CD4-positive, CD25-positive, alpha-beta regulatory T cell (primary cell): ENCODE results near the gene ABHD12. TPM values are rescaled to one million over a fixed set of nuclear protein-coding genes. Genes with fewer than 3 reads are reported as not detected.
"Not testable (repeated sequence)": the region's sequence is repeated elsewhere in the genome, so short reads cannot be mapped to it uniquely, and the experiment has no call there.

ENCODE experiments used
- ATAC-seq, 2 donors: fragments of 150-1000 bp; cut with Tn5 transposase; one replicate each; pipeline ENCODE4 v1.10.0; 2021; ENCODE audit warnings: low read depth in 2 of 2, moderate number of reproducible peaks in 2 of 2, moderate library complexity in 1 of 2
- DNase-seq, 3 donors: peaks; one replicate each; pipeline versions ENCODE4 v3.0.0 to v3.0.0-alpha.2; 2012 to 2022; ENCODE audit warnings: mixed read lengths in 1 of 3
- H3K27ac ChIP-seq: one replicate; pipeline ENCODE4 v1.7.0; 2013; ENCODE audit warnings: mild to moderate bottlenecking, low read length; ENCODE audit not compliant: insufficient read depth, poor library complexity, severe bottlenecking
- H3K27me3 ChIP-seq: one replicate; pipeline ENCODE4 v1.7.0; 2013; ENCODE audit warnings: low read length; ENCODE audit not compliant: control insufficient read depth, insufficient read depth
- H3K36me3 ChIP-seq: one replicate; pipeline ENCODE4 v1.7.0; 2013; ENCODE audit warnings: mild to moderate bottlenecking, low read length, moderate library complexity; ENCODE audit not compliant: control insufficient read depth, insufficient read depth
- H3K4me1 ChIP-seq: 2 replicates; pipeline ENCODE4 v1.7.0; 2013; ENCODE audit warnings: mild to moderate bottlenecking, low read length; ENCODE audit not compliant: insufficient read depth, control insufficient read depth, poor library complexity, severe bottlenecking
- H3K4me3 ChIP-seq: one replicate; pipeline ENCODE4 v1.7.0; 2013; ENCODE audit warnings: low read depth, mild to moderate bottlenecking, low read length, moderate library complexity
- H3K9me3 ChIP-seq, 2 experiments: 1 replicate in 1 of 2; 2 replicates in 1 of 2; pipeline ENCODE4 v1.7.0; 2013; ENCODE audit warnings: low read length in 2 of 2, mild to moderate bottlenecking in 1 of 2, moderate library complexity in 1 of 2; ENCODE audit not compliant: control insufficient read depth in 2 of 2
- H3K27ac Mint-ChIP-seq, 3 donors: one replicate each; pipeline ENCODE4 v1.8.0; 2020 to 2022; ENCODE audit warnings: mild to moderate bottlenecking in 3 of 3, mixed read lengths in 3 of 3, moderate library complexity in 2 of 3
- H3K27me3 Mint-ChIP-seq: one replicate; pipeline ENCODE4 v1.8.0; 2022; ENCODE audit warnings: mild to moderate bottlenecking, mixed read lengths
- H3K36me3 Mint-ChIP-seq: one replicate; pipeline ENCODE4 v1.8.0; 2020; ENCODE audit warnings: mixed read lengths
- H3K4me1 Mint-ChIP-seq, 4 donors: one replicate each; pipeline ENCODE4 v1.8.0; 2020 to 2022; ENCODE audit warnings: mixed read lengths in 4 of 4, mild to moderate bottlenecking in 1 of 4
- H3K4me3 Mint-ChIP-seq, 4 donors: one replicate each; pipeline ENCODE4 v1.8.0; 2020 to 2022; ENCODE audit warnings: mild to moderate bottlenecking in 4 of 4, mixed read lengths in 4 of 4, moderate library complexity in 3 of 4
- H3K9me3 Mint-ChIP-seq, 7 donors: one replicate each; pipeline ENCODE4 v1.8.0; 2020 to 2022; ENCODE audit warnings: mixed read lengths in 7 of 7, mild to moderate bottlenecking in 3 of 7, moderate library complexity in 2 of 7
- polyA plus RNA-seq, 4 donors: library from polyadenylated mRNA; unstranded; fragments of 300-500 nt; fragmentation: Illumina TruSeq; gene quantifications; one replicate each; pipeline ENCODE4 v1.2.3, GENCODE V29; 2021
- total RNA-seq: library from RNA; stranded (reverse); gene quantifications from one replicate; pipeline ENCODE4 v1.2.3, GENCODE V29; 2022

ABHD12 gene
- total and polyA plus RNA-seq, 5 donors from 2014 or later = 26.8 to 44.1 (median 27.9) TPM

- DNase-seq (no peak), ATAC-seq (no peak)
- H3K27me3 Mint-ChIP-seq = no peaks in the 10 kb centered on the region
- peaks cover 0 to 10% (median 4%) of the 10 kb centered on the region in 4 donors for H3K4me1 Mint-ChIP-seq
- no peaks in the 10 kb centered on the region for H3K4me1 ChIP-seq
- peaks cover 37% of the 10 kb centered on the region for H3K36me3 Mint-ChIP-seq
- H3K27ac ChIP-seq = no peak overlapping the region
- H3K9me3 ChIP-seq = no peaks in the 10 kb centered on the region
- H3K9me3 Mint-ChIP-seq = no peaks in the 10 kb centered on the region
- H3K36me3 ChIP-seq = peaks cover 50% of the 10 kb centered on the region
- H3K4me3 Mint-ChIP-seq = no peak overlapping the region
- H3K4me3 ChIP-seq = no peak overlapping the region
- no peaks in the 10 kb centered on the region for H3K27me3 ChIP-seq
- H3K27ac Mint-ChIP-seq = no peak overlapping the region
Observed at GRCh38 chr20:25271486-25272222, 119.0 kb downstream of the ABHD12 start.

DNA sequence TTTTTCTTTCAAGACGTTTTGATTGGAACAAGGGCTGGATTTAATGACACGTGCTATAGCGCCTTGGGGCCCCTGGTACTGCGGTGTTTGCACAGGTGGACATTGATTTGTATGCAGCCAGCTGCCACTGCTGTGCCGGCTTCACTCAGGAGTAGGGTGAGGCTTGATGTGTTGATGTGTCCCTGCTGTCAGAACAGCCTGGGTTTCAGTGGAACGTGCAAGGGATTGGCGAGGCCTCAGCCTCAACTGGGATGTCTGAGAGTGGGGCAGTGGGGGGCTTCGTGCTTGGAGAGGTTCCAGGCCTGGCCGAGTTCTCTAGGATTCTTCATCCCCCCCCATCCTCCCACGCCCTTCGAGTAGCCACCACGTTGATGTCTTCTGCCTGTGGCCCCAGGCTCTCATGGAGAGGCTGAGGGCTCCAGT, 119.8 kb downstream of the ABHD12 start:
- Histone ChIP-seq H3K4me1 (no peaks in the 10 kb centered on the region), H3K36me3 (peaks cover 50% of the 10 kb centered on the region), H3K27ac (no peak overlapping the region), H3K4me3 (no peak overlapping the region), H3K27me3 (no peaks in the 10 kb centered on the region), H3K9me3 (no peaks in the 10 kb centered on the region)
- Mint-ChIP-seq H3K27me3 (no peaks in the 10 kb centered on the region), H3K9me3 (no peaks in the 10 kb centered on the region), H3K36me3 (peaks cover 37% of the 10 kb centered on the region), H3K4me1 (peaks cover 0 to 13% (median 8%) of the 10 kb centered on the region in 4 donors), H3K27ac (peak overlapping the region in 1 of 3 donors; percentile 51), H3K4me3 (no peak overlapping the region)
- DNase-seq = no peak
- ATAC-seq = no peak

DNA sequence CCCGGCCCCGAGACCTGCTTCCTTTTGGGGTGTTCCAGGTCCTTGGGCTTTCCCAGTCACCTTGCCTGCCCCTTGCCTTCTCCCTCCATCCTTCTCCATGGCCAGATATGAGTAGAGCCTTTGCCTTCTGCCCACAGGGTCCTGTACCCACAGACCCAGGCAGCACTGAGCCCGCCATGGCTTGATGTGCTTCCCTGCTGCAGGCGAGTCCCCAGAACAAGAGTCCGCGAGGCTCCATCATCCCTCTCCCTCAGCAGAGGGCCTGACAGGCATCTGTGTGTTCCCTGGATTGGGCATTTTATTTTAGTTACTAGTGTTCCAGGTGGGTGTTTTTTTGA, 120.8 kb downstream of the ABHD12 start:
- no peak for ATAC-seq
- H3K36me3 Mint-ChIP-seq = peaks cover 32% of the 10 kb centered on the region
- peaks cover 0 to 13% (median 8%) of the 10 kb centered on the region in 4 donors for H3K4me1 Mint-ChIP-seq
- no peak overlapping the region for H3K4me3 Mint-ChIP-seq
- Histone ChIP-seq H3K36me3 (peaks cover 41% of the 10 kb centered on the region), H3K4me3 (no peak overlapping the region), H3K27me3 (no peaks in the 10 kb centered on the region), H3K9me3 (no peaks in the 10 kb centered on the region), H3K4me1 (no peaks in the 10 kb centered on the region), H3K27ac (no peak overlapping the region)
- H3K27ac Mint-ChIP-seq = peak overlapping the region in 1 of 3 donors; percentile 72
- no peaks in the 10 kb centered on the region for H3K27me3 Mint-ChIP-seq
- no peaks in the 10 kb centered on the region for H3K9me3 Mint-ChIP-seq
- no peak for DNase-seq

DNA sequence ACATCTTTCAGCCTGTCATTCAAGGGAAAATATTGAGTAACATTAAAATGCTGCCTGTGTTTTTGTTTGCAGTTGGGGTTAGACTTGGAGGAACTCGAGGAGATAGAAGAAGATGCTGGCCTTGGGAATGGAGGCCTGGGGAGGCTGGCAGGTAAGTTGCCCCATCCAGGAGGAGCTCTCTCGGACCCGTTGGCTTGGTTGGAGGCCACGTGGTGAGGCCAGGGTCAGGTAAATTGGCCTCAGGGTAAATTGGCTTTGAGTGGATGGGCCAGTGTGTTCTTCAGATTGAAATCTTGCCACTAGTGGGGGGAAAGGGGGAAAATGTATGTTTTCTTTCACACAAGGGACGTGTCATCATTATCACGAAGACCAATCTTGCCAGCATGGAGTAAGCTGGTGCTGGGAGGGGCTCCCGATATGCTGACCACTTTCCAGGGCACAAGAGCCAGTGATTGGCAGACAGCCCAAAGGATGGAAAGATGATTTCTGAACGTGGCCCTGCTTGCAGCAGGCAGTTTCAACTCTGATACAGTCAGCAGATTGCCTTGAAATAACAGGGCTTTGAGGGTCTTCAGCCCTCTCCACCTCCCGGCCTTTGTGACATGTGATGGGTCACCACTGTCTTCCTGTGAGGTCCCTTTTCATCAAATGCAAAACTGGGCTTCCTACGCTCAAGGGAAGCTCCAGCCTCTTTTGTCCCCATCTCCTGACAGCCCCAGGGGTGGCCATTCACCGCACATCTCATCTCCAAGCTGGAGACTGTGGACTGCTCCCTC, 121.4 kb downstream of the ABHD12 start:
- no peak overlapping the region for H3K27ac ChIP-seq
- no peaks in the 10 kb centered on the region for H3K27me3 ChIP-seq
- Mint-ChIP-seq H3K27ac (peak overlapping the region in 2 of 3 donors; percentile 5 to 72), H3K9me3 (no peaks in the 10 kb centered on the region), H3K27me3 (no peaks in the 10 kb centered on the region), H3K36me3 (peaks cover 37% of the 10 kb centered on the region), H3K4me3 (no peak overlapping the region), H3K4me1 (peaks cover 0 to 13% (median 8%) of the 10 kb centered on the region in 4 donors)
- peaks cover 37% of the 10 kb centered on the region for H3K36me3 ChIP-seq
- no peak overlapping the region for H3K4me3 ChIP-seq
- DNase-seq = no peak
- H3K4me1 ChIP-seq = no peaks in the 10 kb centered on the region
- H3K9me3 ChIP-seq = no peaks in the 10 kb centered on the region
- no peak for ATAC-seq

DNA sequence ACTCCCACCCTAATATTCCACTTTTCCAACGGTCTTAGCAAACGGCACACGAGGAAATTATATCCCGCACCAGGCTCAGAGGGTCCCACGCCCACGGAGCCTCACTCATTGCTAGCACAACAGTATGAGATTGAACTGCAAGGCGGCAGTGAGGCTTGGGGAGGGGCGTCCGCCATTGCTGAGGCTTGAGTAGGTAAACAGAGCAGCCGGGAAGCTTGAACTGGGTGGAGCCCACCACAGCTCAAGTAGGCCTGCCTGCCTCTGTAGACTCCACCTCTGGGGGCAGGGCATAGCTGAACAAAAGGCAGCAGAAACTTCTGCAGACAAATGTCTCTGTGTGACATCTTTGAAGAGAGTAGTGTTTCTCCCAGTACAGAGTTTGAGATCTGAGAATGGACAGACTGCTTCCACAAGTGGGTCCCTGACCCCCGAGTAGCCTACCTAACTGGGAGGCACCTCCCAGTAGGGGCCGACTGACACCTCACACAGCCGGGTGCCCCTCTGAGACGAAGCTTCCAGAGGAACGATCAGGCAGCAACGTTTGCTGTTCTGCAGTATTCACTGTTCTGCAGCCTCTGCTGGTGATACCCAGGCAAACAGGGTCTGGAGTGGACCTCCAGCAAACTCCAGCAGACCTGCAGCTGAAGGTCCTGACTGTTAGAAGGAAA, 129.7 kb downstream of the ABHD12 start:
- peak in 2 of 3 donors; percentile 50 to 52 for DNase-seq
- H3K36me3 Mint-ChIP-seq = peaks cover 33% of the 10 kb centered on the region
- H3K27me3 Mint-ChIP-seq, ATAC-seq, H3K27me3 ChIP-seq, H3K9me3 ChIP-seq, H3K4me3 ChIP-seq, H3K9me3 Mint-ChIP-seq: not testable (repeated sequence)
- H3K4me1 Mint-ChIP-seq = peaks cover 1 to 68% (median 18%) of the 10 kb centered on the region in 4 donors
- H3K27ac Mint-ChIP-seq = peak overlapping the region; percentile 75 to 95 (median 80)
- peaks cover 12% of the 10 kb centered on the region for H3K4me1 ChIP-seq
- H3K27ac ChIP-seq = peak overlapping the region; percentile 14
- H3K4me3 Mint-ChIP-seq = peak overlapping the region in 3 of 4 donors; percentile 43 to 65 (median 48)
- peaks cover 12% of the 10 kb centered on the region for H3K36me3 ChIP-seq

DNA sequence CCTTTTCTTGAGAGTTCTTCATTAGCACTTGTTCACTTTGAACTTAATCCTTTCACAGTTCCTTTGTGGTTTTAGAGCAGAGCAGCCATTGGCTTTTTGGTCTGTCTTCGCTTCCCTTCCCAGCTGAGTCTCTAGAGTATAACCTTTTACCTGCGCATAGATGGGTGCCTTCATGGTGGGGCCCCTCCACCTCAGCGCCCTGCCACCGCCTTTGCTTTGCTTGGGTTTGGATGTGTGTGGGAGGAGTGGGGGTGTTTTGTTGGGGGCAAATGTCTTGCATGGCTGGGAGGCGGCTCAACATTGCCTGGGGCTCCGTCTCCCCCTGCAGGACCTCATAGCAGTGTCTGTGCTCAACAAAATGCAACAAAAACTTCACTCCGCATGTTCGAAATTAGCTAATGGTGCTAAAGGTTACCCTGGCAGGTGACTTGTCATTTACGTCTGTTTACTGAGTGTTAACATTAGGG, 130.8 kb downstream of the ABHD12 start:
- H3K4me1 ChIP-seq = peaks cover 15% of the 10 kb centered on the region
- Mint-ChIP-seq H3K4me1 (peaks cover 0 to 76% (median 19%) of the 10 kb centered on the region in 4 donors), H3K27ac (peak overlapping the region; percentile 75 to 97 (median 95)), H3K4me3 (peak overlapping the region; percentile 43 to 77 (median 46)), H3K36me3 (peaks cover 32% of the 10 kb centered on the region), H3K9me3 (peaks cover 0 to 3% (median 0%) of the 10 kb centered on the region in 7 donors), H3K27me3 (no peaks in the 10 kb centered on the region)
- H3K9me3 ChIP-seq = no peaks in the 10 kb centered on the region
- DNase-seq (peak in 2 of 3 donors; percentile 33 to 41), ATAC-seq (peak; percentile 37 to 56)
- peak overlapping the region; percentile 33 for H3K27ac ChIP-seq
- peaks cover 12% of the 10 kb centered on the region for H3K36me3 ChIP-seq
- H3K27me3 ChIP-seq = no peaks in the 10 kb centered on the region
- no peak overlapping the region for H3K4me3 ChIP-seq

- Mint-ChIP-seq H3K27me3 (no peaks in the 10 kb centered on the region), H3K4me1 (peaks cover 0 to 80% (median 22%) of the 10 kb centered on the region in 4 donors), H3K9me3 (peaks cover 0 to 3% (median 0%) of the 10 kb centered on the region in 7 donors), H3K36me3 (peaks cover 27% of the 10 kb centered on the region), H3K4me3 (peak overlapping the region in 3 of 4 donors; percentile 43 to 77 (median 48)), H3K27ac (peak overlapping the region; percentile 75 to 97 (median 95))
- DNase-seq (no peak), ATAC-seq (no peak)
- Histone ChIP-seq H3K36me3 (peaks cover 12% of the 10 kb centered on the region), H3K27ac (peak overlapping the region; percentile 33), H3K4me1 (peaks cover 15% of the 10 kb centered on the region), H3K4me3 (no peak overlapping the region), H3K9me3 (no peaks in the 10 kb centered on the region), H3K27me3 (no peaks in the 10 kb centered on the region)
Observed at GRCh38 chr20:25259358-25259757, 131.3 kb downstream of the ABHD12 start.
